GM12891 (cell line): Measurements from ENCODE around the gene CALML4.

Source experiments
- POLR2A ChIP-seq: IDR thresholded peaks from 2 replicates; pipeline ENCODE4 v1.6.1; 2011; ENCODE audit warnings: low read depth, low read length, control low read depth
- POLR2AphosphoS5 ChIP-seq: IDR thresholded peaks from 2 replicates; pipeline ENCODE4 v1.6.1; 2011; ENCODE audit warnings: low read depth, low read length, control low read depth

- no peak; the same call in 1 of the 2 replicates for TF ChIP-seq POLR2A
- TF ChIP-seq POLR2AphosphoS5 = peak; percentile 55
Observed at GRCh38 chr15:68197661-68198437, 7.3 kb downstream of the CALML4 start.
